ENCODE data around the gene PAK4.

Gene PAK4

GRCh38 chr19:39146686-39147450 is 21.3 kb downstream of the PAK4 start:
- no peak for DNase-seq (ENCODE audit: low read depth)

- no peak for DNase-seq (ENCODE audit: low read depth)
Observed at GRCh38 chr19:39147480-39147879, 21.9 kb downstream of the PAK4 start.

- no peak for DNase-seq (ENCODE audit: low read depth)
Observed at GRCh38 chr19:39148939-39149529, 23.4 kb downstream of the PAK4 start.

- no peak for DNase-seq (ENCODE audit: low read depth)
Observed at GRCh38 chr19:39150235-39150634, 24.6 kb downstream of the PAK4 start.

GRCh38 chr19:39150807-39151600 is 25.4 kb downstream of the PAK4 start:
- DNase-seq (ENCODE audit: low read depth): no peak

GRCh38 chr19:39152066-39152465 is 26.5 kb downstream of the PAK4 start:
- no peak for DNase-seq (ENCODE audit: low read depth)

GRCh38 chr19:39154100-39154628 is 28.6 kb downstream of the PAK4 start:
- no peak for DNase-seq (ENCODE audit: low read depth)

- DNase-seq (ENCODE audit: low read depth): no peak
Observed at GRCh38 chr19:39154629-39155100, 29.1 kb downstream of the PAK4 start.

GRCh38 chr19:39155114-39155700 is 29.6 kb downstream of the PAK4 start:
- DNase-seq (ENCODE audit: low read depth): no peak

GRCh38 chr19:39155741-39156140 is 30.2 kb downstream of the PAK4 start:
- DNase-seq (ENCODE audit: low read depth): no peak

GRCh38 chr19:39156326-39157230 is 31.0 kb downstream of the PAK4 start:
- no peak for DNase-seq (ENCODE audit: low read depth)

- no peak for DNase-seq (ENCODE audit: low read depth)
Observed at GRCh38 chr19:39157275-39157996, 31.9 kb downstream of the PAK4 start.

GRCh38 chr19:39157997-39158389 is 32.4 kb downstream of the PAK4 start:
- no peak for DNase-seq (ENCODE audit: low read depth)

GRCh38 chr19:39158646-39159260 is 33.2 kb downstream of the PAK4 start:
- no peak for DNase-seq (ENCODE audit: low read depth)

- DNase-seq (ENCODE audit: low read depth): no peak
Observed at GRCh38 chr19:39160523-39160861, 34.9 kb downstream of the PAK4 start.

GRCh38 chr19:39160889-39161672 is 35.5 kb downstream of the PAK4 start:
- DNase-seq (ENCODE audit: low read depth): no peak

- DNase-seq (ENCODE audit: low read depth): no peak
Observed at GRCh38 chr19:39162441-39163043, 37.0 kb downstream of the PAK4 start.

GRCh38 chr19:39163621-39164020 is 38.0 kb downstream of the PAK4 start:
- DNase-seq (ENCODE audit: low read depth): no peak

- DNase-seq (ENCODE audit: low read depth): no peak
Observed at GRCh38 chr19:39164289-39164688, 38.7 kb downstream of the PAK4 start.

Data from T follicular helper cell (primary cell).